GM19397 (cell line): ENCODE data around the gene STAC2.
"Not testable (repeated sequence)": the region's sequence is repeated elsewhere in the genome, so short reads cannot be mapped to it uniquely, and the experiment has no call there.

Source experiments
- ATAC-seq: cut with Tn5 transposase; IDR thresholded peaks from one replicate; pipeline ENCODE4 v1.9.1; 2021; ENCODE audit warnings: mild to moderate bottlenecking, moderate library complexity; ENCODE audit not compliant: unreplicated experiment

The STAC2 gene, protein sequence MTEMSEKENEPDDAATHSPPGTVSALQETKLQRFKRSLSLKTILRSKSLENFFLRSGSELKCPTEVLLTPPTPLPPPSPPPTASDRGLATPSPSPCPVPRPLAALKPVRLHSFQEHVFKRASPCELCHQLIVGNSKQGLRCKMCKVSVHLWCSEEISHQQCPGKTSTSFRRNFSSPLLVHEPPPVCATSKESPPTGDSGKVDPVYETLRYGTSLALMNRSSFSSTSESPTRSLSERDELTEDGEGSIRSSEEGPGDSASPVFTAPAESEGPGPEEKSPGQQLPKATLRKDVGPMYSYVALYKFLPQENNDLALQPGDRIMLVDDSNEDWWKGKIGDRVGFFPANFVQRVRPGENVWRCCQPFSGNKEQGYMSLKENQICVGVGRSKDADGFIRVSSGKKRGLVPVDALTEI

DNA sequence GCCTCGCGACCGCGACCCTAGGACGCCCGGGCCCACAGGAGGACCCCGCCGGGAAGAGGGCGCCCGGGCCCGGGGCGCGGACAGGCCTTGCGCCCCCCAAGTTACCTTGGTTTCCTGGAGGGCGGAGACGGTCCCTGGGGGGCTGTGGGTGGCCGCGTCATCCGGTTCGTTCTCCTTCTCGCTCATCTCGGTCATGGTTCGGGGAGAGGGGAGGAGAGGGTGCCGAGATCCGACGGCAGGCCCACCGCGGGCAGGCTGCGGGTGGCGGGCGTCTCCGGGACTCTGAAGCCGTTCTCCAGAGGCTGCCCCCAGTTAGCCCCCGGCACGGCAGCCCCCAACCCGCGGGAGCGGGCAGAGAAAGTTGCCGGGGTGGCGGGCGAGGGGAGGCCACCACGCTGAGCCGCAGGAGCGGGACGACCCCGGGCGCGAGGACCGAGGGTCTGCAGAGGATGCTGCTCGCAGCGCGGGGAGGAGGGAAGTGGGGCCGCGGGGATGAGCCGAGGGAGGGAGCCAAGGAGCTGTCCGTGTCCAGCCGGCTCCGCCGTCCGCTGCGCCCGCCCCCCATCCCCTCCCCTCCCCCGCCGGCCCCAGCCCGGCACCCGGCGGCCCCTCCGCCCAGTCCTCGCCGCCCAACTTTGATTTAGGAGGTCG lies at the start of gene STAC2:
Gene STAC2 (minus strand): TSS at position 638 of the 651 bp plus-strand sequence. CDS start 443 bp downstream, at position 195.
- no peak for ATAC-seq

DNA sequence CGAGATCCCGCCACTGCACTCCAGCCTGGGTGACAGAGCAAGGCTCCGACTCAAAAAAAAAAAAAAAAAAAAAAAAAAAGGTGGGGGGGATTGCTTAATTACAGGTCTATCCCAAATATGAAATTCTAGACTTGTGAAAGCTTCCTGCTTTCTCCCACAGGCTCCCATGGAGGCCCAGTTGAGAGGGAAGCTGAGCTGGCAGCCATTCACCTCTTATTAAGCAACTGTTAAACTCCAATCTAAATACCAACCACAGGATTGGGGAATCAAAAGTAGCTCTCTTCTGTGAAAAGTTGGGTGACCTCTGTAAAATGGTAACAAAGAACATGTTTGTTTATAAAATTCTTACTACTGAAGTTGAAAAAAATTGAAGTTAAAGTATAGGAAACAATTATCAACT lies 45.8 kb upstream of the STAC2 start:
- ATAC-seq: no peak

DNA sequence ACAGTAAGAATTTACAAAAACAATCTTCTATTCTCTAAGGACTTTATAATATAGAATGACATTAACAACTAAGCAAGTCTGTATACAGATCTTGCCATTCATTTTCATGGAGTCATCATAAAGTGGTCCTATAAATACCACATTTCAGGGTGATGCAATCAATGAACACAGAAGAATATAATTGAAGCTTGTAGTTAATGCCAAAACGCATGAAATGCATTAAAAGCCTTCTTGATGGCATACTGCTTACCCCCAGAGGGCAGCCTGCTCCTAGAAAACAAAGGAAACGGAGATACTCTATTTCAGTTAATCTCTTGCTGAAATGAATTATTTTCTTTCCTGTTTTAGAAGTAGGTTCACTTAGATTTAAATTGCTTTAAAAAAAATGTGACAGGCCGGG lies 45.2 kb upstream of the STAC2 start:
- no peak for ATAC-seq

DNA sequence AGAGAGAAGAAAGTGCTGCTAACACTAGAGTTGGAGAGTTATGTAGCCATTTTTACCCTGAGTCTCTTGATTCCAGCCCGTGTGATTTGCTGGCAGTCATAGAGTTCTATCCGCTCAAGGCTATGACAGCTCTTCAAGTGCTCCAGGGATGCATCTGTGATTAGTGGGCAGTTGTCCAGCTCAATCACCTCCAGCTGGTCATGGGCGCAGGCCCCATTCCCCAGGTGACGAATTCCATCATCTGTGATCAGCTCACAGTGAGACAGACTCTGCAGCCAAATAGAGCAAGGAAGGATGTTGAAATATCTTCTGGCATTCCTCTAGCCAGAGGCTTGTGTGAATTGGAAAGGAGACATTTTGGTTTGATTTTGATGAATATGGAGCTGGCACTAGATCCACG lies 38.4 kb upstream of the STAC2 start:
- no peak for ATAC-seq

DNA sequence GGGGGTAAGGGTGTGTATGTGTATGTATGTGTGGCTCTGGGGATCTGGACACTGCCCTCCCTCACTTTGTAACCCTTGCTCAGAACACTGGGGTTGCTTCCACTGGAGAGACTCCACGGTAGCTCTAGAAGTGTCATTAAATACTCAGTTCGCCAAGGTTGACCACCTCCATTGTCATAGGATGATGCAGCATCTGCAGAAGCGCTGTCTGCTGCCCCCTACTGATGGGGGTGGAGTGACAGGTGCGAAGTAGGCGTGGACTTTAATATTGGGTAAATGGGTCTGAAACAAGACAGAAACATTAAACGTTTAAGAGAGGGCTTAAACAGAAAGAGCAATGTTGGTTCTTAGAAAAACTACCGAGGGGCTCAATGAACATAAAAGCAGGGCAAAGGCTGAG lies 35.5 kb upstream of the STAC2 start:
- no peak for ATAC-seq

DNA sequence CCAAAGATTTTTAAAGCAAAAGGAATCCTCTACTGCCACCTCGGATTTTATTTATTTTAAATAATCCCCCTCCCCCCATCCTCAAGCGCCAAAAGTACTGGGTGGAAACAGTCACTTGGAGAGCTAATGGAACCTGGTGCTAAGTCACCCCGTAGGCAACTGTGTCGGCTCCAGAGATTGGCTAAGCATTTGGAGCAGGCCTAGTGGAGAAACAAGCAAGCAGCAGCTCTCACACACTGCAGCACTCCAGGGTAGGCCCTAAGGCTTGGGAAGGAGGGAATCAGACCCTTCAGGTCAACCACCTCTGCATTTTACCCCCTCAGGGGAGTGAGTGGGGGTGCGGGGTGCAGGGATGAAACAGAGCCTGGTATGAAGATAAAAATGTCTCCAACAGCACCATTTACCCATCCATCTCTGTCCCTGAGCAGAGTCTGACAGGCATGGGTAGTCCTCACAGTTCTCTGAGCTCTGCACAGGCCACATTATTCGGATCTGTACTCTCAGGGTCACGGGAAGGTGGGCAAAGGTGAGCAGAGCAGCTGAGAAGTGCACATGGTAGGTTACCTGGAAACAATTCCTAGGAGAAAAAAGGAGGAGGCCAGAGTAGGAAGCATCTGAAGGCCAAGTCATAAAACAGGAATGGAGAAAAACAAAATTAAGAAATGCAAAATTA lies 27.2 kb upstream of the STAC2 start:
- ATAC-seq: no peak

DNA sequence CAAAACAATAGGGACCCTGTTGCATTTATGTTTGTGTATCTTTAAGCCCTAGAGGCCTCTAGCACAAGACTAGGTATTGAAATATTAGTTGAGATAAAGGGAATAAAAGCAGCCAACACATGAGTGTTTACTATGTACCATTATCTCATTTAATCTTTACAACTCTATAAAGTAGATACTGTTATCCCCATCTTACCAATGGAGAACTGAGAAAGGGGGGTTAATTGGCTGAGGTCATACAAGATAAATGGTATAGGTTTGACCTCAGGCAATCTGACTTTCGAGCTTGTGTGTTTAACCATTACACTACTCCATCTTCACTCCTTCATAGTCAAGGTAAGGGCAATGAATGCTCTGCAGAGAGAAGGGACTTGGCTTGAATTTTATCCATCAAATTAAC lies 26.3 kb upstream of the STAC2 start:
- ATAC-seq: no peak

DNA sequence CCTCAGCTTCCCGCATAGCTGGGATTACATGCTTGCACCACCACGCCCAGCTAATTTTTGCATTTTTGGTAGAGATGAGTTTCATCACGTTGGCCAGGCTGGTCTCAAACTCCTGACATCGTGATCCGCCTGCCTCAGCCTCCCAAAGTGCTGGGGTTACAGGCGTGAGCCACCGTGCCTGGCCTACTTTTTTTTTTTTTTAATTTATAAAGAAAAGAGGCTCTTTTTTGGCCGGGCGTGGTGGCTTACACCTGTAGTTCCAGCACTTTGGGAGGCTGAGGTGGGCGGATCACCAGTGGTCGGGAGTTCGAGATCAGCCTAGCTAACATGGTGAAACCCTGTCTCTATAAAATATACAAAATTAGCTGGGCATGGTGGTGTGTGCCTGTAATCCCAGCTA lies 24.3 kb upstream of the STAC2 start:
- not testable (repeated sequence) for ATAC-seq

DNA sequence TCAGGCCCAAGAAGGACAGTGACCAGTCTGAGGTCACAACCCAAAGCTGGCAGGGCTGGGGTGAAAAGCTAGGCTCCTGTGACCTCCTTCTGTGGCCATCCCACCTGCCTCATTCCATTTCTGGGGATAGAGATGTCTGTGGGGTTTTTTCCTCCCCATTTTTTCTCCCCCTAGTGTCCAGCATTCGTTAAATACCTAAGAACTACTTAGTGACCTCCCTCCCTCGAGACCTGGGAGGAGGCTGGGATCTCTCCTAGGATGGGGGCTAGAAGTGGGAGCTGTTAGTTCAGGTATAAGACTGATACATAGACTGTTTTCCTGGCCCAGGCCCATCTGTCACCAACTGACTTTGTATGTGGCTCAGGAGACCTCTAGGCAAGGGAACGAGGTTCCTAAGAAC lies 20.5 kb upstream of the STAC2 start:
- ATAC-seq: no peak

DNA sequence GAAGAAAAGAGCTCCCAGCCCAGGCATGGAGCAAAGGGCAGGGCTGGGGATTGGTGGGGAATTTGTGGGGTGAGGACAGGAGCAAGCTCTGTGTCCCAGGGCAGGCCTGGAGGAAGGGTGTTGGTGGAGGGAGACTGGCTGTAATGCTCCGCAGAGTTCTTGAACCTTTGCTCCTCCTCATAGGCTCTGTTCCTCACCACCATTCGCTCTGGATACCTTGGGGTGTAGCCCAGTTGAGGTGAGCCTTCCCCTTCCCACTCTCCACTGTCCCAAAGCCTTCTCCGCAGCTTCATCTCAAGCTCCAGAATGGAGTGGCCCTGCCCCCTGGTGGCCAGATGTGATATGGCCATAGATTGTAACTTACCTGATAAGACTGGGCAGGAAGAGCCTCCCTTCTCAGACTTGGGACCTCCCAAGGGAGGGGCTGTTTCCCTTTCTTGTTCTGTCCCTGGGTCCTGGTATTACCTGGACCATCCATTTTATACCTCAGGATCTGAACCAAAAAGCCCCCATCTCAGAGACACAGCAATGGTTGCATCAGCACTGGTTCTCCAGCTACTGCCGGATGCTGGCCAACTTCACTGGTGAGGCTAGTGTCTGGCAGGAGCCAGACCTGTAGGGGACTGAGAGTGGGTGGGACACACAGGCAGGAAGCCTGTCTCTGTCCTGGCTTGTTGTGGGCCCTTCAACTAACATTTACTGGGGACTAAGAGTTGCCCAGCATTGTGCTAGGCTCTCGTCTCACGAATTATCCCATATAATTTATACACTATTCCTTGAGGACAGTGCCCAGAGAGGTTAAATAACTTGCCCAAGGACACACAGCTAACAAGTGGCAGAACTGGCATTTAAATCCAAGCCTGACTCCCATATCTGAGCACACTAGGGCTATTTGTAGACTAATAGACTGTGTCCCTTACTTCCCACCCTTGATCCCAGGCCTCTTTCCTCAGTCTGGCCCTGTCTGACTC lies 19.1 kb upstream of the STAC2 start:
- no peak for ATAC-seq

DNA sequence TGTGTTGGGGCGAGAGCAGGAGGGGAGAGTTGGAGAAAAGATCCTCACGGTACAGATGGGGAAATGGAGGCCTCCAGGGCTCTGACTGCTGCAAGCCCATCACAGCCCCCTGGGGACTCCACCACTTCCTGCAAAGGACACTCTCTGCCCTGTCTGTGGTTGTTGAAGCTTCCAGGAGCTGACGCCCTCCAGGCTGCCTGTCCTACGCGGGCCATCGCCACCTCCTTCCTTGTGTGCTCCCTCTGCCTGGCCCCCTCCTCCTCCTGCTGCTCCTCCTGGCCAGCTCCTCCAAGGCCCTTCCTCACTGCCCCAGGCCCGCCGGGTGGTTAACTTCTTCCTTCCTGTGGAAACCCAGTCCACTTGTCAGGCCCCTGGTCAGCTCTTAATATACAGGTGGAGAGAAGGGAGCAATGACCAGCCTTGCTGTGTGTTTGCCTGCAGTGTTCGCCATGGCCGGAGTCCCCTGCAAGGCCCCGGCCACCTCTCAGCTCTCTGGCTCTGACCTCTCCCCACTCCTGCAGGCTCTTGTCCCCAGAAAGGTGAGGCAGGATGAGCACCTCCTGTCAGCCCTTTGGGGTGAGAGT lies 18.4 kb upstream of the STAC2 start:
- no peak for ATAC-seq

DNA sequence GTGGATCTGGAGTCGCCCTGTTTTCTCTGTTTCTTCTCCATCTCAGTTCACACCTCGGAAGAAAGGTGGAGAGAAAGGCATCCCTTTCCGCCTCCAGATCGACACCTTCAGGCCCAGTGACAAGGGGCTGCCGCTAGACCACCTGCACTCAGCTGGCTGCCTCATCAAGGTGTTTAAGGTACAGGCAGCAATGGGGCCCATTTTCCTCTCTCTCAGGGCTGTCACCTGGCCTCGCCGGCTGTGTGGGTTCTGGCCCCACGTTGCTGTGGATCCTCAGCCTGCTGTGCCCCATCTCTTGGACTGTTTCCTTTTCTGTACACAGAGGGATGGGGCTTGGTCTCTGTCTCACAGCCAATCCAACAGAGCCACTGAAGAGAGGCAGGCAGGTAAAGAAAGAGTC lies 17.4 kb upstream of the STAC2 start:
- ATAC-seq: no peak

DNA sequence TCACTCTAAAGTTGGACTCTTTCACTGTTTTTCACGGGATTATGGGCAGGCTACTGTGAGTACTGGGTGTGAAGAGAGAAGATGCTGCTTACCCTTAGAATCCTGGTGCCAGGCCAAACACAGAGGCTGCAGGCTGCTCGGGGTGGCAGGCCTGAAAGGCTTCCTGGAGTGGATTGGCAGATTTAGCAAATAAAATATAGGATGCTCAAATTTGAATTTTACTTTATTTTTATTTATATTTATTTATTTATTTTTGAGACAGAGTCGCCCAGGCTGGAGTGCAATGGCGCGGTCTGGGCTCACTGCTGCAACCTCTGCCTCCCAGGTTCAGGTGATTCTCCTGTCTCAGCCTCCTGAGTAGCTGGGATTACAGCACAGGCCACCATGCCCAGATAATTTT lies 14.9 kb upstream of the STAC2 start:
- ATAC-seq: no peak

DNA sequence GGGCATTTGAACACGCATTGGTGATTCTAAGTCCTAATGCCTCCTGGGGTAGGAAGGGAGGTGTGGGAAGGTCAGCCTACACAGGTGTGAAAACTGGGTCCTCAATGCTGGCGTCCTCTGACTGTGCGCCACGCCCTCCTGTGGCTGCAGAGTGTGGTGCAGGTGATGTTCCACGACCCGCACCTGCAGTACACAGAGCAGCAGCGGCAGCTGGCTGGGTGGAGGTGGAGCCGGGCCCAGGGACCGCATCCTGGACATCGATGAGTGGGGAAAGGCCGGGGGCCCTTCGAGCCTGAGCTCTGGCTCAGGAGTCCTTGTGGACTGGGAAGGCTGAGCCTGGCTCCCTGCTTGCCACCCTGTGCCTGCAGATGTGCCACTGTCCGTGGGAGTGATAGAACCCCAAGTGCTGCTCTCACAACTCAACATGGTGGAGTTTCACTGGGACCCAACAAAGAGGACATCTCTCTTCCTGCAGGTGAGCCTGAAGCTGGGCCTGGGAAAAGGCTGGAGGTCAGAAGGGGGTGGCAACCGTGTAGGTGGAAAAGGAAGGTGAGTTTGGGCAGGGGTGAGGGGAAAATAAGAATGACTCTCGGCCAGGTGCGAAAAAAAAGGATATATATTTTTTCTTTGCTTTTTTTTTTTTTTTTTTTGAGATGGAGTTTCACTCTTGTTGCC lies 14.0 kb upstream of the STAC2 start:
- ATAC-seq: no peak

DNA sequence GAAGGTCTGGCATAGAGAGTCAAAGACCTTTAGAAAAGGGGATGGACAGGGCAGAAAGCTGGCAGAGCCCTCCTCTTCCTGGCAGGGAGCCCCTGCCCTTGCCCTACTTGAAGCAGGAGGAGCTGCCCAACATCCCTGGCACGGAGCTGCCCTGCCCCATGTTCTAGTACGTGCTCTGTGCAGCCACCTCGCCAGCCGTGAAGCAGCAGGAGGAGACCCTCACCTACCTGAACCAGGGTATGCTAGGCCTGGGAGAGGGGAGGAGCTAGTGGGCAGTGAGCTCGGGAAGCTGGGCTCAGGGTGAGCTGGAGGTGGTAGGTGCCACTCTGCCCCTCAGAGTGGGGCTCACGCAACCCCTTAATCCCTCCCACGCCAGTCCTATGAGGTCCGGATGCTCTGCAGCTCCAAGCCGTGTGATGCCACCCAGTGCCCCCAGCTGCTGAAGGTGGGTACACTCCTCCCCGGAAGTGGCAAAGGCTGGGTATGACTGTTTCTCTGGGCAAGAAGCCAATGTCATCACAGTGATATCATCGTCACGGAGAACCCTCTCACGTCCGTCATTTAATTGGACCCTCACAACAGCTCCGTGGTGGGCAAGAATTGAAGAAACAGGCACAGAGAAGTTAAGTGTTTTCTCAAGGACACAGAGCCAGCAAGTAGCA lies 12.7 kb upstream of the STAC2 start:
- ATAC-seq: no peak

DNA sequence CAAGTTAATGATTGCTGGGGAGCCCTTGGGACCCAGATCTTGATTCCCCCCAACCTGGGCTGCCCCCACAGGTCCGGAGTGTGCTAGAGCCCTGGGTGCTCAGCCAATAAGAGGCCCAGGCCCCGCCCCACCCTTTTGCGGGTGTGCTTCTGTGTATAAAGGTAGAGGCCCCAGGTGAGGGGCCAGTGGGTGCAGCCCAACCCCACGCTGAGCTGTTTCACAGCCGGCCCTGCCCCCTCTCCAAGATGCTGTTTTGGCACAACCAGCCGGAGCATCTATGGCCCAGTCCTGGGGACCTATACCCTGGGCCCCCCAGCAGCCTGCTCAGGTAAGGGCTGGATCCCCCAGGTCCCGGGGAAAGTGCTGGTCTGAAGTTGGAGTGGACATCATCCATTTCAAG lies 11.8 kb upstream of the STAC2 start:
- no peak for ATAC-seq

DNA sequence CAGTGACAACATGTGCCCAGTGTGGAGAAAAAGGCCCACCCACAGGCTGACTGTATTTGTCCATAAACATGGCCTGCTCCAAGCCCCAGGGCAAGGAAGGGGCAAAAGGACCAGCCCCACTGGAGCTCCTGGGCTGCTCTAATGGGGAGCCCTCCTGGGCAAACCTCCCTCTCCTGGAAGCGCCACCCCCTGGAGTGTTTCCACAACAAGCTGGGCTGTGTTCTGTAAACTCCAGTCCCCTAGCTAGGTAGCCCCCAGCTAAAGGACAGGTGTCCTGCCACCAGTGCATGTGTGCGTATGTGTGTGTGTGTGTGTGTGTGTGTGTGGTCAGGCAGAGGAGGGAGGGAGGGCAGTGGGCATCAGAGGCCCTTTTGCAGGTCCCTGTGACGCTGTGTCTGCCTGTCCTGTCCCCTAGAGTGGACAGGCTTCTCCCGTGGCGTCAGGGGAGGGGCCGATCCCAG lies 11.3 kb upstream of the STAC2 start:
- no peak for ATAC-seq

DNA sequence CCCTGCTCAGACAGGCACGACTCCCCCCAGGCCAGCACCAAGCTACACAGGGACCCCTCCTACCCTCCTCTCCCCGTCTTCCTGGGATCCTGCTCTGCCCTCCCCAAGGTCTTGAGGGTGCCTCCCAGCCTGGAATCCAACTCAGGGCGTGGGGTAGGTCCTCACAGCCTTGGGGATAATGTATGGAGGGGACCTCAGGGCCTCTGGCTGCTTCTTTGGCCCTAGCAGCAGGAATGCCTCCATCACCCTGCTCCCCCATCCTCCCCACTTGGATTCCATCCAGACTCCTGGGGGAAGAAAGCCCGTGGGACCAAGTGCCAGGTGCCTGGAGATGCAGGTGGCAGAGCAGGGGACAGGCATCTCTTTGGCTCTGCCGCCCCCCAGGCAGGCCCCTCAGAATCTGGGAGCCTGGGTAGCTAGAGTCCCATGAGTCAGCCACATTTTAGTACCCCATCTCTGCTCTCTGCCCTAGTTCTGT lies 10.7 kb upstream of the STAC2 start:
- ATAC-seq: no peak
